ENCODE data around the gene THADA. TPM values are rescaled to one million over a fixed set of nuclear protein-coding genes. Genes with fewer than 3 reads are reported as not detected.

Gene THADA
- total RNA-seq, 1 experiment from 2014 or later, result 20.1 TPM

- no peak overlapping the region for H2BK5ac ChIP-seq (ENCODE audit: insufficient read length, low read length)
- no peak overlapping the region for H4K8ac ChIP-seq (replicated peaks; ENCODE audit: insufficient read length, low read depth, low read length)
- no peak overlapping the region for H2BK12ac ChIP-seq (ENCODE audit: insufficient read length, low read depth, low read length)
- H3K18ac ChIP-seq (ENCODE audit: insufficient read length, low read depth, low read length), result no peak overlapping the region
- no peaks in the 10 kb centered on the region for H3K79me2 ChIP-seq (ENCODE audit: insufficient read depth, low read length)
- no peaks in the 10 kb centered on the region for H3K9me3 ChIP-seq (ENCODE audit: control insufficient read depth, low read depth, low read length)
- no peak overlapping the region for H3K4me2 ChIP-seq (ENCODE audit: insufficient read depth, insufficient read length, low read length)
- no peaks in the 10 kb centered on the region for H3K23me2 ChIP-seq (ENCODE audit: insufficient read length, low read depth, low read length, poor library complexity, severe bottlenecking)
- no peak overlapping the region for H3T11ph ChIP-seq (ENCODE audit: low read length)
- no peak overlapping the region for H3K27ac ChIP-seq (ENCODE audit: insufficient read length, low read depth, low read length)
- no peak overlapping the region for H4K5ac ChIP-seq (ENCODE audit: insufficient read length, low read depth, low read length)
- Mint-ChIP-seq H3K27me3 (ENCODE audit: low read depth) (no peaks in the 10 kb centered on the region), H3K4me3 (no peak overlapping the region), H3K9me3 (no peaks in the 10 kb centered on the region), H3K36me3 (ENCODE audit: insufficient read depth in 1 of 3, low read depth in 3 of 3) (no peaks in the 10 kb centered on the region; a peak in 1 of 7 replicates), H3K27ac (peak overlapping the region in 1 of 3 experiments; percentile 20; a peak in 1 of 7 replicates), H3K4me1 (peaks cover 20 to 25% of the 10 kb centered on the region in 2 experiments)
- H4K91ac ChIP-seq (ENCODE audit: insufficient read length, low read depth, low read length), result no peak overlapping the region
- H3K79me1 ChIP-seq (ENCODE audit: insufficient read depth, low read depth, low read length, poor library complexity, severe bottlenecking), result no peaks in the 10 kb centered on the region
- no peak overlapping the region for H3K9ac ChIP-seq (ENCODE audit: extremely low read depth, insufficient read length, low read length)
- H2BK15ac ChIP-seq (ENCODE audit: low read depth, low read length), result no peak overlapping the region
- H3K56ac ChIP-seq (ENCODE audit: insufficient read length, low read depth, low read length), result no peak overlapping the region
- no peak overlapping the region for H2BK20ac ChIP-seq (ENCODE audit: low read depth, low read length, poor library complexity, severe bottlenecking)
- H2BK120ac ChIP-seq (ENCODE audit: low read depth, low read length, poor library complexity, severe bottlenecking), result no peak overlapping the region
- no CpG with 5 or more reads among the region's 6 CpGs for WGBS (ENCODE audit: extremely low coverage, insufficient read length, low lambda C conversion rate)
- H3K27me3 ChIP-seq (ENCODE audit: insufficient read depth, low read length), result no peaks in the 10 kb centered on the region
- DNase-seq, result no peak
- H2AK5ac ChIP-seq (ENCODE audit: insufficient read length, low read length), result no peak overlapping the region
- no peak overlapping the region for H3K4ac ChIP-seq (ENCODE audit: low read depth, low read length)
- H2AFZ ChIP-seq (ENCODE audit: low read length), result no peak overlapping the region
- no peak overlapping the region for H3K23ac ChIP-seq (ENCODE audit: insufficient read length, low read depth, low read length)
- no peaks in the 10 kb centered on the region for H3K4me1 ChIP-seq (ENCODE audit: insufficient read depth, low read length)
- no peak overlapping the region for H3K14ac ChIP-seq (ENCODE audit: insufficient read depth, low read length)
- no peaks in the 10 kb centered on the region for H4K20me1 ChIP-seq (ENCODE audit: control insufficient read depth, insufficient read depth, insufficient read length)
- no peak for TF ChIP-seq CTCF (conservative IDR thresholded peaks at IDR 0.05)
Measured at GRCh38 chr2:43333101-43333655, 262.7 kb downstream of the THADA start.

All from H9 (cell line).